HK-2 (cell line): Measurements from ENCODE around the gene HHEX.
"Not testable (repeated sequence)": the region's sequence is repeated elsewhere in the genome, so short reads cannot be mapped to it uniquely, and the experiment has no call there.

Source experiments
- DNase-seq: peaks from one replicate; pipeline ENCODE4 v3.0.0-alpha.2; 2018; ENCODE audit not compliant: unreplicated experiment

HHEX gene

DNA sequence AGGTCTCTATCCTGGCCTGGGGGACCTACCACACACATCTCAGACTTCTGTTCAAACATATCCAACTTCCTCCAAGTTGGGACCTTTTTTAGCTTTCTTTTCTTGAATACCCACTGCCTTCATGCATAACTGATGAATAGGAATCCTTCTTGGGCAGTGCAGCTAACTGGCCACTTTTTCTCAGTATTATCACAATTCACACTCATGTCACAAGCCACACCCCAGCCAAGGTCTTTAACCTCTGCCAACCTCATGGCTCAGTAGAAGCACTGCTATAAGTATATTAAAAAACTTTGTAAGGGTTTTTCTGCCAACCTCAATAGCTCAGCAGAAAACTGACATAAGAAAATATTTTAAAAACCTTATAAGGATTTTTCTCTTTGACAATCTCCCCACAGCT, 44.5 kb downstream of the HHEX start:
- DNase-seq, result no peak

- DNase-seq, result no peak
These were observed 46.2 kb downstream of the HHEX start for GRCh38 chr10:92735938-92736337.

GRCh38 chr10:92737484-92737883, 47.7 kb downstream of the HHEX start:
- no peak for DNase-seq

- no peak for DNase-seq
These were observed 51.0 kb downstream of the HHEX start for GRCh38 chr10:92740762-92741161.

DNA sequence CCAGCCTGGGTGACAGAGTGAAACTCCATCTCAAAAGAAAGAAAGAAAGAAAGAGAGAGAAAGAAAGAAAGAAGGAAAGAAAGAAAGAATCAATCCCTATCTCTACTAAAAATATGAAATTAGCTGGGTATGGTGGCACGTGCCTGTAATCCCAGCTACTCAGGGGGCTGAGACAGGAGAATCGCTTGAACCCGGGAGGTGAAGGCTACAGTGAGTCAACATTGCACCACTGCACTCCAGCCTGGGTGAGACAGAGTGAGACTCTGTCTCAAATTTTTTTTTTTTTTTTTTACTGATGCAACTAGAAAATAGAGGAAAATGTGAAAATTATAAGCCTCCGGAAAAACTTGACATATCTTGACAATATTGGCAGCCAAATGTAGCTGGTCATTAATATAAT, 52.0 kb downstream of the HHEX start:
- not testable (repeated sequence) for DNase-seq

GRCh38 chr10:92742331-92743228, 52.8 kb downstream of the HHEX start:
- no peak for DNase-seq
